WTC11 (cell line): ENCODE data around the gene STK33. TPM values are rescaled to one million over a fixed set of nuclear protein-coding genes. Genes with fewer than 3 reads are reported as not detected.

ENCODE experiments used
- ATAC-seq: fragments of 200-7000 bp; cut with Tn5 transposase; 2 replicates; pipeline ENCODE4 v1.10.0; 2021; ENCODE audit warnings: mild to moderate bottlenecking, moderate library complexity
- CTCF ChIA-PET: fragments of 300-600 bp; sonication (Branson Sonifier 250); formaldehyde crosslinking; loops from one replicate; lab custom pipeline; 2021; ENCODE audit warnings: antibody characterized with exemption; lab: Charles Lee
- POLR2A ChIA-PET: fragments of 350-600 bp; sonication (Branson Sonifier 250); formaldehyde crosslinking; loops from one replicate; lab custom pipeline; 2021; ENCODE audit warnings: antibody characterized with exemption; lab: Charles Lee
- DNase-seq: peaks from one replicate; pipeline ENCODE4 v3.0.0; 2021; ENCODE audit warnings: low spot score
- H3K27ac Mint-ChIP-seq: 2 replicates; pipeline ENCODE4 v1.8.0; 2021; ENCODE audit warnings: mixed read lengths
- H3K27me3 Mint-ChIP-seq: 2 replicates; pipeline ENCODE4 v1.8.0; 2021; ENCODE audit warnings: low read depth, mild to moderate bottlenecking, moderate library complexity, mixed read lengths
- H3K36me3 Mint-ChIP-seq: 2 replicates; pipeline ENCODE4 v1.8.0; 2021; ENCODE audit warnings: mixed read lengths
- H3K4me1 Mint-ChIP-seq: 2 replicates; pipeline ENCODE4 v1.8.0; 2022; ENCODE audit warnings: mixed read lengths
- H3K4me3 Mint-ChIP-seq: 2 replicates; pipeline ENCODE4 v1.8.0; 2021; ENCODE audit warnings: mild to moderate bottlenecking, moderate library complexity, mixed read lengths
- H3K9me3 Mint-ChIP-seq: 2 replicates; pipeline ENCODE4 v1.8.0; 2021; ENCODE audit warnings: mixed read lengths
- CREM ChIP-seq: sonication (generic); formaldehyde crosslinking; IDR thresholded peaks from 2 replicates; pipeline ENCODE4 v1.8.1; 2022; ENCODE audit warnings: mild to moderate bottlenecking, missing genetic modification reagents, moderate library complexity
- FOXP1 ChIP-seq: sonication (generic); formaldehyde crosslinking; IDR thresholded peaks from 2 replicates; pipeline ENCODE4 v1.8.0; 2022; ENCODE audit warnings: missing genetic modification reagents, mild to moderate bottlenecking, moderate library complexity, borderline replicate concordance
- JUN ChIP-seq: sonication (generic); formaldehyde crosslinking; IDR thresholded peaks from 2 replicates; pipeline ENCODE4 v1.8.0; 2023; ENCODE audit warnings: mild to moderate bottlenecking, missing genetic modification reagents
- MXD4 ChIP-seq: fragments of 250-450 bp; sonication (Bioruptor Pico); IDR thresholded peaks from 2 replicates; pipeline ENCODE4 v1.8.0; 2021; ENCODE audit warnings: mild to moderate bottlenecking, moderate library complexity, borderline replicate concordance
- PRRX2 ChIP-seq: fragments of 250-450 bp; sonication (Bioruptor Pico); IDR thresholded peaks from 2 replicates; pipeline ENCODE4 v1.8.0; 2021; ENCODE audit warnings: mild to moderate bottlenecking
- RORB ChIP-seq: fragments of 250-450 bp; sonication (Bioruptor Pico); IDR thresholded peaks from 2 replicates; pipeline ENCODE4 v1.9.0; 2021; ENCODE audit warnings: mild to moderate bottlenecking
- STAT6 ChIP-seq: sonication (generic); formaldehyde crosslinking; conservative IDR thresholded peaks from 2 replicates; pipeline ENCODE4 v1.8.1; 2023; ENCODE audit warnings: mild to moderate bottlenecking, low read depth, missing genetic modification reagents, moderate library complexity
- TEAD1 ChIP-seq: sonication (generic); formaldehyde crosslinking; IDR thresholded peaks from 2 replicates; pipeline ENCODE4 v1.8.0; 2022; ENCODE audit warnings: mild to moderate bottlenecking, missing genetic modification reagents
- ZNF219 ChIP-seq: sonication (generic); formaldehyde crosslinking; IDR thresholded peaks from 2 replicates; pipeline ENCODE4 v1.8.0; 2023; ENCODE audit warnings: missing genetic modification reagents, mild to moderate bottlenecking, borderline replicate concordance
- total RNA-seq: library from RNA; stranded (reverse); gene quantifications from 3 replicates; pipeline ENCODE4 v1.2.3, GENCODE V29; 2021
- TF ChIP-seq, protein P1 (sequence below): sonication (generic); formaldehyde crosslinking; IDR thresholded peaks from 2 replicates; pipeline ENCODE4 v1.8.0; 2023; ENCODE audit warnings: missing genetic modification reagents, mild to moderate bottlenecking, borderline replicate concordance
- TF ChIP-seq, protein P2 (sequence below): sonication (generic); formaldehyde crosslinking; IDR thresholded peaks from 2 replicates; pipeline ENCODE4 v1.8.1; 2023; ENCODE audit warnings: mild to moderate bottlenecking, missing genetic modification reagents, moderate library complexity
- TF ChIP-seq, protein P3 (sequence below): fragments of 250-450 bp; sonication (Bioruptor Pico); IDR thresholded peaks from 2 replicates; pipeline ENCODE4 v1.9.0; 2021; ENCODE audit warnings: mild to moderate bottlenecking
- TF ChIP-seq, protein P4 (sequence below): sonication (generic); formaldehyde crosslinking; IDR thresholded peaks from 2 replicates; pipeline ENCODE4 v1.8.0; 2022; ENCODE audit warnings: missing genetic modification reagents
- TF ChIP-seq, protein P5 (sequence below): sonication (generic); formaldehyde crosslinking; IDR thresholded peaks from 2 replicates; pipeline ENCODE4 v1.8.0; 2022; ENCODE audit warnings: mild to moderate bottlenecking, missing genetic modification reagents

STK33 gene
- total RNA-seq, 1 experiment from 2014 or later: 13.3 TPM

- TF ChIP-seq STAT6 (no peak), CREM (CRISPR knock-in tag) (no peak)
- TF ChIP-seq, protein P1, sequence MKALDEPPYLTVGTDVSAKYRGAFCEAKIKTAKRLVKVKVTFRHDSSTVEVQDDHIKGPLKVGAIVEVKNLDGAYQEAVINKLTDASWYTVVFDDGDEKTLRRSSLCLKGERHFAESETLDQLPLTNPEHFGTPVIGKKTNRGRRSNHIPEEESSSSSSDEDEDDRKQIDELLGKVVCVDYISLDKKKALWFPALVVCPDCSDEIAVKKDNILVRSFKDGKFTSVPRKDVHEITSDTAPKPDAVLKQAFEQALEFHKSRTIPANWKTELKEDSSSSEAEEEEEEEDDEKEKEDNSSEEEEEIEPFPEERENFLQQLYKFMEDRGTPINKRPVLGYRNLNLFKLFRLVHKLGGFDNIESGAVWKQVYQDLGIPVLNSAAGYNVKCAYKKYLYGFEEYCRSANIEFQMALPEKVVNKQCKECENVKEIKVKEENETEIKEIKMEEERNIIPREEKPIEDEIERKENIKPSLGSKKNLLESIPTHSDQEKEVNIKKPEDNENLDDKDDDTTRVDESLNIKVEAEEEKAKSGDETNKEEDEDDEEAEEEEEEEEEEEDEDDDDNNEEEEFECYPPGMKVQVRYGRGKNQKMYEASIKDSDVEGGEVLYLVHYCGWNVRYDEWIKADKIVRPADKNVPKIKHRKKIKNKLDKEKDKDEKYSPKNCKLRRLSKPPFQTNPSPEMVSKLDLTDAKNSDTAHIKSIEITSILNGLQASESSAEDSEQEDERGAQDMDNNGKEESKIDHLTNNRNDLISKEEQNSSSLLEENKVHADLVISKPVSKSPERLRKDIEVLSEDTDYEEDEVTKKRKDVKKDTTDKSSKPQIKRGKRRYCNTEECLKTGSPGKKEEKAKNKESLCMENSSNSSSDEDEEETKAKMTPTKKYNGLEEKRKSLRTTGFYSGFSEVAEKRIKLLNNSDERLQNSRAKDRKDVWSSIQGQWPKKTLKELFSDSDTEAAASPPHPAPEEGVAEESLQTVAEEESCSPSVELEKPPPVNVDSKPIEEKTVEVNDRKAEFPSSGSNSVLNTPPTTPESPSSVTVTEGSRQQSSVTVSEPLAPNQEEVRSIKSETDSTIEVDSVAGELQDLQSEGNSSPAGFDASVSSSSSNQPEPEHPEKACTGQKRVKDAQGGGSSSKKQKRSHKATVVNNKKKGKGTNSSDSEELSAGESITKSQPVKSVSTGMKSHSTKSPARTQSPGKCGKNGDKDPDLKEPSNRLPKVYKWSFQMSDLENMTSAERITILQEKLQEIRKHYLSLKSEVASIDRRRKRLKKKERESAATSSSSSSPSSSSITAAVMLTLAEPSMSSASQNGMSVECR (CRISPR knock-in tag): no peak
These were observed 230.1 kb downstream of the STK33 start (continued) for GRCh38 chr11:8363921-8364320.

DNA sequence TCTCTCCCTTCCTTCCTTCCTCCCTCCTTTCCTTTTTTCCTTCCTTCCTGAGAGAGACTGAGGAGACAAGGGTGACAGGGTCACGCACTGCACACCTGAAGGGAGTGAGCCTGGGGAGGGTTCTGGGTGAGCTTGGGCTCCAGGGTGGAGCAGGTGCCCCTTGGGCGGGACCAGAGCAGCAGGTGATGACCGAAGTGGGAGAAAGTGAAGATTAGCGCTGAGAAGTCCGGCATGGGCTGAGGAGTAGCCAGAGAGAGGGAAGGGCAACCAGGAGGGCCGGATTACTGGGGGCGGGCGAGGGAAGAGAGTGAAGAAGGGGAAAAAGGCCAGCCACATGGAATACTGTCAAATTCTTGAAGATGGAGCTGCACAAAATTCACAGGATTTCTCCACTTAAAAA lies 231.1 kb downstream of the STK33 start:
- peaks cover 1% of the 10 kb centered on the region for H3K4me1 Mint-ChIP-seq
- no peak overlapping the region for H3K4me3 Mint-ChIP-seq
- H3K27me3 Mint-ChIP-seq: no peaks in the 10 kb centered on the region
- DNase-seq: no peak
- POLR2A ChIA-PET: no interaction called here
- CTCF ChIA-PET: interaction anchor here (0.7 to 1.0 kb wide), 2 partner anchors 24 to 133 kb away, joined by 3 read pairs; no protein-coding TSS in a partner anchor
- H3K36me3 Mint-ChIP-seq: no peaks in the 10 kb centered on the region
- no peak for ATAC-seq
- TF ChIP-seq JUN (no peak), MXD4 (CRISPR knock-in tag) (no peak), FOXP1 (no peak), PRRX2 (no peak), TEAD1 (no peak), RORB (CRISPR knock-in tag) (no peak), ZNF219 (no peak)
- TF ChIP-seq, protein P2, sequence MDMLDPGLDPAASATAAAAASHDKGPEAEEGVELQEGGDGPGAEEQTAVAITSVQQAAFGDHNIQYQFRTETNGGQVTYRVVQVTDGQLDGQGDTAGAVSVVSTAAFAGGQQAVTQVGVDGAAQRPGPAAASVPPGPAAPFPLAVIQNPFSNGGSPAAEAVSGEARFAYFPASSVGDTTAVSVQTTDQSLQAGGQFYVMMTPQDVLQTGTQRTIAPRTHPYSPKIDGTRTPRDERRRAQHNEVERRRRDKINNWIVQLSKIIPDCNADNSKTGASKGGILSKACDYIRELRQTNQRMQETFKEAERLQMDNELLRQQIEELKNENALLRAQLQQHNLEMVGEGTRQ (CRISPR knock-in tag): no peak
- TF ChIP-seq, protein P3, sequence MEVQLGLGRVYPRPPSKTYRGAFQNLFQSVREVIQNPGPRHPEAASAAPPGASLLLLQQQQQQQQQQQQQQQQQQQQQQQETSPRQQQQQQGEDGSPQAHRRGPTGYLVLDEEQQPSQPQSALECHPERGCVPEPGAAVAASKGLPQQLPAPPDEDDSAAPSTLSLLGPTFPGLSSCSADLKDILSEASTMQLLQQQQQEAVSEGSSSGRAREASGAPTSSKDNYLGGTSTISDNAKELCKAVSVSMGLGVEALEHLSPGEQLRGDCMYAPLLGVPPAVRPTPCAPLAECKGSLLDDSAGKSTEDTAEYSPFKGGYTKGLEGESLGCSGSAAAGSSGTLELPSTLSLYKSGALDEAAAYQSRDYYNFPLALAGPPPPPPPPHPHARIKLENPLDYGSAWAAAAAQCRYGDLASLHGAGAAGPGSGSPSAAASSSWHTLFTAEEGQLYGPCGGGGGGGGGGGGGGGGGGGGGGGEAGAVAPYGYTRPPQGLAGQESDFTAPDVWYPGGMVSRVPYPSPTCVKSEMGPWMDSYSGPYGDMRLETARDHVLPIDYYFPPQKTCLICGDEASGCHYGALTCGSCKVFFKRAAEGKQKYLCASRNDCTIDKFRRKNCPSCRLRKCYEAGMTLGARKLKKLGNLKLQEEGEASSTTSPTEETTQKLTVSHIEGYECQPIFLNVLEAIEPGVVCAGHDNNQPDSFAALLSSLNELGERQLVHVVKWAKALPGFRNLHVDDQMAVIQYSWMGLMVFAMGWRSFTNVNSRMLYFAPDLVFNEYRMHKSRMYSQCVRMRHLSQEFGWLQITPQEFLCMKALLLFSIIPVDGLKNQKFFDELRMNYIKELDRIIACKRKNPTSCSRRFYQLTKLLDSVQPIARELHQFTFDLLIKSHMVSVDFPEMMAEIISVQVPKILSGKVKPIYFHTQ (CRISPR knock-in tag): no peak
- TF ChIP-seq, protein P4, sequence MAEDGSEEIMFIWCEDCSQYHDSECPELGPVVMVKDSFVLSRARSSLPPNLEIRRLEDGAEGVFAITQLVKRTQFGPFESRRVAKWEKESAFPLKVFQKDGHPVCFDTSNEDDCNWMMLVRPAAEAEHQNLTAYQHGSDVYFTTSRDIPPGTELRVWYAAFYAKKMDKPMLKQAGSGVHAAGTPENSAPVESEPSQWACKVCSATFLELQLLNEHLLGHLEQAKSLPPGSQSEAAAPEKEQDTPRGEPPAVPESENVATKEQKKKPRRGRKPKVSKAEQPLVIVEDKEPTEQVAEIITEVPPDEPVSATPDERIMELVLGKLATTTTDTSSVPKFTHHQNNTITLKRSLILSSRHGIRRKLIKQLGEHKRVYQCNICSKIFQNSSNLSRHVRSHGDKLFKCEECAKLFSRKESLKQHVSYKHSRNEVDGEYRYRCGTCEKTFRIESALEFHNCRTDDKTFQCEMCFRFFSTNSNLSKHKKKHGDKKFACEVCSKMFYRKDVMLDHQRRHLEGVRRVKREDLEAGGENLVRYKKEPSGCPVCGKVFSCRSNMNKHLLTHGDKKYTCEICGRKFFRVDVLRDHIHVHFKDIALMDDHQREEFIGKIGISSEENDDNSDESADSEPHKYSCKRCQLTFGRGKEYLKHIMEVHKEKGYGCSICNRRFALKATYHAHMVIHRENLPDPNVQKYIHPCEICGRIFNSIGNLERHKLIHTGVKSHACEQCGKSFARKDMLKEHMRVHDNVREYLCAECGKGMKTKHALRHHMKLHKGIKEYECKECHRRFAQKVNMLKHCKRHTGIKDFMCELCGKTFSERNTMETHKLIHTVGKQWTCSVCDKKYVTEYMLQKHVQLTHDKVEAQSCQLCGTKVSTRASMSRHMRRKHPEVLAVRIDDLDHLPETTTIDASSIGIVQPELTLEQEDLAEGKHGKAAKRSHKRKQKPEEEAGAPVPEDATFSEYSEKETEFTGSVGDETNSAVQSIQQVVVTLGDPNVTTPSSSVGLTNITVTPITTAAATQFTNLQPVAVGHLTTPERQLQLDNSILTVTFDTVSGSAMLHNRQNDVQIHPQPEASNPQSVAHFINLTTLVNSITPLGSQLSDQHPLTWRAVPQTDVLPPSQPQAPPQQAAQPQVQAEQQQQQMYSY (CRISPR knock-in tag): no peak
- TF ChIP-seq, protein P5, sequence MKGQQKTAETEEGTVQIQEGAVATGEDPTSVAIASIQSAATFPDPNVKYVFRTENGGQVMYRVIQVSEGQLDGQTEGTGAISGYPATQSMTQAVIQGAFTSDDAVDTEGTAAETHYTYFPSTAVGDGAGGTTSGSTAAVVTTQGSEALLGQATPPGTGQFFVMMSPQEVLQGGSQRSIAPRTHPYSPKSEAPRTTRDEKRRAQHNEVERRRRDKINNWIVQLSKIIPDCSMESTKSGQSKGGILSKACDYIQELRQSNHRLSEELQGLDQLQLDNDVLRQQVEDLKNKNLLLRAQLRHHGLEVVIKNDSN (CRISPR knock-in tag): no peak
- H3K9me3 Mint-ChIP-seq: no peaks in the 10 kb centered on the region
- no peak overlapping the region for H3K27ac Mint-ChIP-seq
